22Rv1 (cell line): ENCODE data around the gene AMER3.

Experiments
- ZFX ChIP-seq: fragments of 450-650 bp; IDR thresholded peaks from 2 replicates; pipeline ENCODE4 v1.6.1; 2017; ENCODE audit warnings: antibody characterized with exemption, borderline replicate concordance
- TF ChIP-seq, protein P1 (sequence below): fragments of 450-650 bp; IDR thresholded peaks from 2 replicates; pipeline ENCODE4 v1.5.1; 2017; ENCODE audit warnings: mild to moderate bottlenecking

DNA sequence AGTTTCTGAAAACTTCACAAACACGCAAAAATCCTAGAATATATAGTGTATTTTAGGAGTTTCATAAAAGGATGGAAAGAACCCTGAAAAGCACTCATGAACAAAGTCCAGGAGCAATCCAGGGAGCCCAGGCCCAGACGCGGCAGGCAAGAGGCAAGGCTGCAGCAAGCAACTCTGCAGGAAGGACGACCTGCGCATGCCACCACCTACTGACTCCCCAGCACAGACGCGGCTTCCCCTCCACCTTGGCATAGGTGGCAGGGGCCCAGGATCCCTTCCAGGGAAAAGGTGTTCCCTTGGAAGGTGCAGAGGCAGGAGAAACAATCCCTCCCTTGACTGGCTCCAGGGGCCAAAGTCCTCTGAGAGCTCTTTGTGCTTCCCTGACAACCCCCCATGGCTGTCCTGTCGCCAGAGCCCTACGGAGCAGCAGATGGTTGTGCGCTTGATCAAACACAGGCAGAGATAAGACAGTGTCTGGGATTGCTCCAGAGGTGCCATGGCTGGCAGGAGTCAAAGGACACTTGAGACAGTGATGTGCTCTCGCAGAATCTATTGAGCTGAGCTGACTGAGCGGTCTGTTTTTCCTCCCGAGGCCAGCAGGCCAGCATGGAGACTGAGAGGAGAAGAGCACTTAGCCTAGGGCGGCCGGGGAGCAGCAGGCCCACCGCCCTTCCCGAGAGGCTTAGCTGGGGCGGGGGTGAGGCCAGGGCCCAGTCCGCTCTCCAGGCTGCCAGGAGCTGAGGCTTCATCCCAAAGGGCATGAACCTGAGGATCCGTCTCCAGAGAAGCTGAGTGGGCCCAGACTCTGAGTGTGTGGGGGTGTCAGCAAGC lies 10.8 kb upstream of the AMER3 start:
- TF ChIP-seq ZFX = no peak
- TF ChIP-seq, protein P1, sequence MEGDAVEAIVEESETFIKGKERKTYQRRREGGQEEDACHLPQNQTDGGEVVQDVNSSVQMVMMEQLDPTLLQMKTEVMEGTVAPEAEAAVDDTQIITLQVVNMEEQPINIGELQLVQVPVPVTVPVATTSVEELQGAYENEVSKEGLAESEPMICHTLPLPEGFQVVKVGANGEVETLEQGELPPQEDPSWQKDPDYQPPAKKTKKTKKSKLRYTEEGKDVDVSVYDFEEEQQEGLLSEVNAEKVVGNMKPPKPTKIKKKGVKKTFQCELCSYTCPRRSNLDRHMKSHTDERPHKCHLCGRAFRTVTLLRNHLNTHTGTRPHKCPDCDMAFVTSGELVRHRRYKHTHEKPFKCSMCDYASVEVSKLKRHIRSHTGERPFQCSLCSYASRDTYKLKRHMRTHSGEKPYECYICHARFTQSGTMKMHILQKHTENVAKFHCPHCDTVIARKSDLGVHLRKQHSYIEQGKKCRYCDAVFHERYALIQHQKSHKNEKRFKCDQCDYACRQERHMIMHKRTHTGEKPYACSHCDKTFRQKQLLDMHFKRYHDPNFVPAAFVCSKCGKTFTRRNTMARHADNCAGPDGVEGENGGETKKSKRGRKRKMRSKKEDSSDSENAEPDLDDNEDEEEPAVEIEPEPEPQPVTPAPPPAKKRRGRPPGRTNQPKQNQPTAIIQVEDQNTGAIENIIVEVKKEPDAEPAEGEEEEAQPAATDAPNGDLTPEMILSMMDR = no peak
